ENCODE results near the gene MOK.

The MOK gene

GRCh38 chr14:102182190-102182589 lies 122.8 kb downstream of the MOK start:
- peak; percentile 70 for DNase-seq (ENCODE audit: low read depth)
- no peak for TF ChIP-seq CTCF (conservative IDR thresholded peaks at IDR 0.05; ENCODE audit: low read length)
- H3K4me3 ChIP-seq (ENCODE audit: low read length): no peak overlapping the region

- no peak for DNase-seq (ENCODE audit: low read depth)
- H3K4me3 ChIP-seq (ENCODE audit: low read length): no peak overlapping the region
- TF ChIP-seq CTCF (conservative IDR thresholded peaks at IDR 0.05; ENCODE audit: low read length): no peak
Measured at GRCh38 chr14:102181187-102181586, 123.8 kb downstream of the MOK start.

DNA sequence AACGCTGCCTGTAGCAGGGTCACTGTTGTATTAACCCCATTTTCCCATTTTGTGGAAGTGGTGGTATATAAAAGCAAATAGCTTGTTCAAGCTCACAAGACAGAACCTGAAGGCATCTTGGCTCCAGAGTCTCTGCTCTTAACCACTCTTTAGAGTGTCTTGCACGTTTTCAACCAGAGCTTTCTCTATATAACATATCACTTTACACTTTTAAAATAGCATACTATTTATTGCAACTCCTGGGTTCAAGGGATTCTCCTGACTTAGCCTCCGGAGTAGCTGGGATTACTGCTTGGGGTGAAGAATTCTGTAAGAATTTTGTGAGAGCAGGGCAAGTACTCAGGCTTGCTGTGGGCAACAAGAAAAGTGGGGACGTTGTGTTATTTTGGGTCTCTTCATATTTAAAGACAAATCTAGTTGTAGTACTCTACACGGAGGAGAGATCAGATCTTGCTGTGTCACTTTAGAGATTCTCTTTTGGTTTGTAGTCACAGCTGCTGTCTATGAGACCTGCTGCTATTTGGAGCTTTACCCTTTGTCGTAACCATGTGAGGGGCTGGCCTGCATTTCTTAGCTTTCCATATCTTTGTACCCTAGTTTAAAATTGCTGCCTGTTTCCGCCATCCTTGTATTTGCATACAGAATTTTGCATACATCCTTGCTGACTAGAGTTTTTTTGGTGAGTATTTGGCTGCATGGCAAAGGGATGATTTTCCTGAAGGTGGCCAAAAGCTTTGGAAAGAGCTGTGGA lies 124.5 kb downstream of the MOK start:
- no peak overlapping the region for H3K4me3 ChIP-seq (ENCODE audit: low read length)
- no peak for TF ChIP-seq CTCF (conservative IDR thresholded peaks at IDR 0.05; ENCODE audit: low read length)
- DNase-seq (ENCODE audit: low read depth): no peak
